ENCODE data around the gene ACAD11.

ACAD11 gene

GRCh38 chr3:132659365-132660051 is at the start of gene ACAD11:
TSS of gene ACAD11 (minus strand) at chr3:132659809. CDS start at chr3:132659751, 58 bp downstream.
- FAIRE-seq: peak; percentile 88

- FAIRE-seq: no peak
Measured at GRCh38 chr3:132703733-132704132, 44.1 kb upstream of the ACAD11 start.

- FAIRE-seq: no peak
Measured at GRCh38 chr3:132695422-132695821, 35.8 kb upstream of the ACAD11 start.

GRCh38 chr3:132694991-132695390 is 35.4 kb upstream of the ACAD11 start:
- FAIRE-seq: no peak

- no peak for FAIRE-seq
Measured at GRCh38 chr3:132690040-132690439, 30.4 kb upstream of the ACAD11 start.

GRCh38 chr3:132682201-132682600 is 22.6 kb upstream of the ACAD11 start:
- no peak for FAIRE-seq

GRCh38 chr3:132681421-132681820 is 21.8 kb upstream of the ACAD11 start:
- peak; percentile 9 for FAIRE-seq

- FAIRE-seq: no peak
Measured at GRCh38 chr3:132679911-132680310, 20.3 kb upstream of the ACAD11 start.

- no peak for FAIRE-seq
Measured at GRCh38 chr3:132675408-132675807, 15.8 kb upstream of the ACAD11 start.

GRCh38 chr3:132669256-132669777 is 9.7 kb upstream of the ACAD11 start:
- FAIRE-seq: no peak

- FAIRE-seq: no peak
Measured at GRCh38 chr3:132665230-132665745, 5.7 kb upstream of the ACAD11 start.

- FAIRE-seq: no peak
Measured at GRCh38 chr3:132662212-132662611, 2.6 kb upstream of the ACAD11 start.

GRCh38 chr3:132661101-132661500 is 1.5 kb upstream of the ACAD11 start:
- FAIRE-seq: no peak

- FAIRE-seq: no peak
Measured at GRCh38 chr3:132660811-132661070, 1.1 kb upstream of the ACAD11 start.

- FAIRE-seq: no peak
Measured at GRCh38 chr3:132660052-132660810, 622 bp upstream of the ACAD11 start, which contains the start of gene UBA5. TSS of gene UBA5 (plus strand) at chr3:132660329. CDS start at chr3:132660538, 209 bp downstream.

GRCh38 chr3:132659000-132659364 is 627 bp downstream of the ACAD11 start:
- no peak for FAIRE-seq

GRCh38 chr3:132657869-132658747 is 1.5 kb downstream of the ACAD11 start:
- no peak for FAIRE-seq

GRCh38 chr3:132655471-132655870 is 4.1 kb downstream of the ACAD11 start:
- FAIRE-seq: no peak

- no peak for FAIRE-seq
Measured at GRCh38 chr3:132654721-132655120, 4.9 kb downstream of the ACAD11 start.

GRCh38 chr3:132654190-132654589 is 5.4 kb downstream of the ACAD11 start:
- no peak for FAIRE-seq

GRCh38 chr3:132652640-132653270 is 6.9 kb downstream of the ACAD11 start:
- FAIRE-seq: no peak

GRCh38 chr3:132650153-132650552 is 9.5 kb downstream of the ACAD11 start:
- FAIRE-seq: no peak

GRCh38 chr3:132645058-132645457 is 14.6 kb downstream of the ACAD11 start:
- no peak for FAIRE-seq

Measured in A204.1 (cell line).